SK-N-DZ (cell line): Measurements from ENCODE around the gene SMAD2.
A peak's percentile ranks its signal among the peaks of the same experiment; 100 is the strongest.

ENCODE experiments used
- DNase-seq: peaks from one replicate; pipeline ENCODE4 v3.0.0-alpha.2; 2015; ENCODE audit warnings: low spot score

SMAD2 gene

GRCh38 chr18:47932190-47932589 lies 1.7 kb upstream of the SMAD2 start:
- no peak for DNase-seq

- DNase-seq = no peak
These were observed 1.3 kb upstream of the SMAD2 start for GRCh38 chr18:47931718-47932103.

- DNase-seq = peak; percentile 93
These were observed 665 bp upstream of the SMAD2 start for GRCh38 chr18:47930931-47931717.

GRCh38 chr18:47929681-47930198 lies 719 bp downstream of the SMAD2 start:
- DNase-seq = no peak

GRCh38 chr18:47928466-47928865 lies 2.0 kb downstream of the SMAD2 start:
- no peak for DNase-seq

- peak; percentile 59 for DNase-seq
These were observed 4.2 kb downstream of the SMAD2 start for GRCh38 chr18:47926101-47926850.

GRCh38 chr18:47919916-47920315 lies 10.5 kb downstream of the SMAD2 start:
- no peak for DNase-seq

- DNase-seq = no peak
These were observed 12.4 kb downstream of the SMAD2 start for GRCh38 chr18:47917923-47918610.

GRCh38 chr18:47915930-47916329 lies 14.5 kb downstream of the SMAD2 start:
- DNase-seq = no peak

- DNase-seq = no peak
These were observed 15.2 kb downstream of the SMAD2 start for GRCh38 chr18:47915229-47915628.

- no peak for DNase-seq
These were observed 17.5 kb downstream of the SMAD2 start for GRCh38 chr18:47912794-47913585.

- no peak for DNase-seq
These were observed 18.1 kb downstream of the SMAD2 start for GRCh38 chr18:47912343-47912742.

GRCh38 chr18:47911877-47912276 lies 18.6 kb downstream of the SMAD2 start:
- no peak for DNase-seq

GRCh38 chr18:47909484-47909883 lies 21.0 kb downstream of the SMAD2 start:
- no peak for DNase-seq

GRCh38 chr18:47908592-47908991 lies 21.9 kb downstream of the SMAD2 start:
- no peak for DNase-seq

GRCh38 chr18:47906408-47906807 lies 24.1 kb downstream of the SMAD2 start:
- no peak for DNase-seq

- DNase-seq = no peak
These were observed 26.6 kb downstream of the SMAD2 start for GRCh38 chr18:47903809-47904208.

GRCh38 chr18:47901624-47902362 lies 28.7 kb downstream of the SMAD2 start:
- DNase-seq = no peak

- no peak for DNase-seq
These were observed 31.2 kb downstream of the SMAD2 start for GRCh38 chr18:47899107-47899840.

- DNase-seq = no peak
These were observed 31.8 kb downstream of the SMAD2 start for GRCh38 chr18:47898696-47899095.
